Cortex of kidney (tissue), 1 donor: ENCODE results near the gene TMEM126B.
"Not testable (repeated sequence)": the region's sequence is repeated elsewhere in the genome, so short reads cannot be mapped to it uniquely, and the experiment has no call there.

Experiments
- DNase-seq: peaks from one replicate; lab custom pipeline; 2025; lab: John Stamatoyannopoulos, UW

TMEM126B gene

DNA sequence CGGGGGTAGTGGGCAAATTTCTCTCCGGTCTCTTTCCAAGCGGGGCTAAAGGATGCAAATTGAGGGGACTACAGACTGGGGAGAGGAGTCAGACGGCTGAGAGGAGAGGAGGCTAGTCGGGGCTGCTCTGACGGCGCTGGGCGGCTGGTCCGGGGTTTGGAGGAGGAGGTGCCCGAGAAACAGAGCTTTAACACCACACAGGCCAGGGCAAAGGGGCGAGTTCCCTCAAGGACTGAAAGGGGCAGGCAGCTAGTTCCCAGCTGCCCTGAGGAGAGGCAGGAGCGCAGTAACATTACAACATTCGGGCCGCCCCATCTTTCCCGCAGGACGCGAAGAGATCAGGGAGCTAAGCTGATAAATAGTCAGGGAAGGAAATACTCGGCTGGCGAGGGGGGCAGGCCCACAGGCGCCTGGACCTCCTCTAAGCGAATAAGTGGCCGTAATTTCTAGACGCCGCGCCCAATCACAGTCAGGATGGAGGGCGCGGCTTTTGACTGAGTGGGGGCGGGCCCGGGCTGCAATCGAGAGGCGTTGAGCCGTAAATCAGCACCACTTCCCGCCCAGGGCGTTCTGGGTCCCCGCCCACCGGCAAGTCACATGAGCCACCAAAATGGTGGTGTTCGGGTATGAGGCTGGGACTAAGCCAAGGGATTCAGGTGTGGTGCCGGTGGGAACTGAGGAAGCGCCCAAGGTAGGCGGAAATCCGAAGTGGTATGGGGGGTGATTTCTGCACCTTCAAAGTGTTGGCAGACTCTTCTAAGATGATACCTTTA, at the start of gene TMEM126B:
Gene TMEM126B, plus strand, starts transcription at position 596 of the 773 bp plus-strand sequence. Its CDS starts 15 bp downstream, at position 611.
- no peak for DNase-seq

DNA sequence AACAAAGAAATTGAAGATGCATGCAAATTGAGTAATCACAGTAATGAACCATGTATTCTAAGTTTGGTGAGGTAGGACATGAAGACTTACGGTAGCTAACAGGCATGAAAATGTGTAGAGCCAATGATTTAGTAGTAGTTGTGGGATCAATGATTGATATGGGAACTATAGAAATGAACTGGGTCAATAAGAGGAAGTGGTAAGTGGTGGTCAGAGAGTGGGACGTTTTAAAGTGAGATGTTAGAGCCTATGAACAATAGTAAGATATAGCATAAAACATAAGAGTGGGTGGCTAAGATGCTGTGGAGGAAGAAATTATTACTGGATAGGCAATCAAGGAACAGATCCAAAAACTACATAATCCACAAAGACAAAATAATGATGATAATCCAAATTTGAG, 46.3 kb upstream of the TMEM126B start:
- DNase-seq = no peak

- no peak for DNase-seq
These were observed 39.0 kb upstream of the TMEM126B start for GRCh38 chr11:85589373-85589772.

- no peak for DNase-seq
These were observed 37.4 kb upstream of the TMEM126B start for GRCh38 chr11:85590848-85591483.

GRCh38 chr11:85595285-85595884, 33.0 kb upstream of the TMEM126B start:
- no peak for DNase-seq

DNA sequence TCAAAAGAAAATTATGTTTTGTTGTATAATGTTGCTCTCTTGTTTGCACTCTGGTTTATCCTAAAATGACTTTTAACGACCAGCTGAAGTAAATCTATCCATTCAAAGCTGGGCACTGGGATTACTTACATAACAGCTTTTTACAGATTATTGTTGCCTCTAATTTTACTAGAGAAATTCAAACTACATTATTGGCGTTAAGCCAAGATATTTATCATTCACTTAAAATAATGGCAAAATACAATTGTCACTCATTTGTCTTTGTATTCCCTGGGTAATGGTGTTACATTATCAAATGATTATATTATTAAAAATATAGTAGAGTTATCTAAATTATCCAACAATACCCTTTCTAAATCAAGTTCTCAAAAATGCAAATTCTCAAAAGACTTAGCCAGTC, 31.5 kb upstream of the TMEM126B start:
- DNase-seq = no peak

DNA sequence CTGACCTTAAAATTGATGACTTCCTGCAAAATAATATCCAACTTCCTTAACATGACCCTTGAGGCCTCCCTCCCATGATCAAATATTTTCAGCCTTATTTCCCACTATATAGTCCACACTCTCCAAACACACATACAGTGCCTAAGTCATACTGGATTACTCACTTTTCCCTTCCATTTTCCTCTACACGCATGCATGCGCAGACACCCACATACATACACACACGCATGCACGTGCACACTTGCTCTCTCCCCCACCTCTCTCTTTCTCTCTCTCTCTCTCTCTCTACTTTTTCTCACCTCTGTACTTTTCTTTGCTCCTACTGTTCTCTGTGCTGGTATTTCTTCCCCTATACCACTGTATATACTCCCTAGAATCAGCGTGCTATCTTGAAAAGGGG, 29.3 kb upstream of the TMEM126B start:
- no peak for DNase-seq

GRCh38 chr11:85602526-85603213, 25.7 kb upstream of the TMEM126B start:
- DNase-seq = no peak

DNA sequence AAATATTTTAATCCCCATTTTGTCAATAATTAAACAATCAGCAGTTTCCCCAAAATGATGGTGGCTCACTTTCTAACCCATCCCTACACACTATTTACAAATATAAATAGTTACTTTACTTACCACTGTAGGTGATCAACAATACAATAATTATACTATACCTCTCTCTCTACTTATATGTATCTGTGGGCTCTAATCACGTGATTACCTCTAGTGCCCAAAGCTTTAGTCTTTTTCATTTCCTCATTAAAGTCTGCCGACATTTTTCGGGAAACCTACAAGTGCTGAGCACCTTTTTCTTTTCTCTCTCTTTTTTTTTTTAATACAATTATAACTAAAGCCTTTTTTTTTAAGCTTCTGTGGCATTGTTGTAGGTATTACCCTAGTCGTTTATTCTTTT, 25.2 kb upstream of the TMEM126B start:
- DNase-seq = no peak

- DNase-seq = not testable (repeated sequence)
These were observed 22.2 kb upstream of the TMEM126B start for GRCh38 chr11:85606237-85606636.

DNA sequence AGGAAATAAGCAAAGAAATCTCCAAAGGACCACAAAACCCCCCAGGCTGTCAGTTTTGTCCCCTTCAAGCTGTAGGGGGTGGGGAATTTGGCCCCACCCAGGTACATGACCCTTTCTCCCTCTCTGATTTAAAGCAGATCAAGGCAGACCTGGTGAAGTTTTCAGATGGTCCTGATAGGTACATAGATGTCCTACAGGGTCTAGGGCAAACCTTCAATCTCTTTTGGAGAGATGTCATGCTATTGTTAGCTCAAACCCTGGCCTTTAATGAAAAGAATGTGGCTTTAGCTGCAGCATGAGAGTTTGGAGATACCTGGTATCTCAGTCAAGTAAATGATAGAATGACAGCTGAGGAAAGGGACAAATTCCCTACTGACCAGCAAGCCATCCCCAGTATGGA, 19.8 kb upstream of the TMEM126B start:
- not testable (repeated sequence) for DNase-seq

GRCh38 chr11:85609286-85609685, 19.1 kb upstream of the TMEM126B start:
- not testable (repeated sequence) for DNase-seq

DNA sequence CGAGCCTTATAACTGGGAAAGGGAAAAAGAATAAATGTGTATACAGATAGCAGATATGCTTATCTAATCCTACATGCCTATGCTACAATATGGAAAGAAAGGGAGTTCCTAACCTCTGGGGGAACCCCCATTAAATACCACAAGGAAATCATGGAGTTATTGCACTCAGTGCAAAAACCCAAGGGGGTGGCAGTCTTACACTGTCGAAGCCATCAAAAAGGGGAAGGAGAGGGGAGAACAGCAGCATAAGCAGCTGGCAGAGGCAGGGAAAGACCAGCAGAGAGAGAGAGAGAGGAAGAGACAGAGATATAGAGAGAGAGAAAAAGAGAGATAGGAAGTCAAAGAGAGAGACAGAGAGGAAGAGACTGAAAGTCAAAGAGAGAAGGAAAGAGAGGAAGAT, 16.8 kb upstream of the TMEM126B start:
- not testable (repeated sequence) for DNase-seq

DNA sequence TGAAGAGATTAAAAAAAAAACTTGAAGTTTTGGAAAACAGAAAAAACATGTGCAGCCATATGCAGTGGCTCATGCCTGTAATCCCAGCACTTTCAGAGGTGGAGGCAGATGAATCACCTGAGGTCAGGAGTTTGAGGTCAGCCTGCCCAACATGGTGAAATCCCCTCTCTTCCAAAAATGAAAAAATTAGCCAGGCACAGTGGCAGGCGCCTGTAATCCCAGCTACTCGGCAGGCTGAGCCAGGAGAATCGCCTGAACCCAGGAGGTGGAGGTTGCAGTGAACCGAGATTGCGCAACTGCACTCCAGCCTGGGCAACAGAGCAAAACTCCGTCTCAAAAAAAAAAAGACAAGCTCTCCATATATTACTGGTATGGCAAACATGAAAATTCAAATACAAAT, 8.9 kb upstream of the TMEM126B start:
- no peak for DNase-seq

DNA sequence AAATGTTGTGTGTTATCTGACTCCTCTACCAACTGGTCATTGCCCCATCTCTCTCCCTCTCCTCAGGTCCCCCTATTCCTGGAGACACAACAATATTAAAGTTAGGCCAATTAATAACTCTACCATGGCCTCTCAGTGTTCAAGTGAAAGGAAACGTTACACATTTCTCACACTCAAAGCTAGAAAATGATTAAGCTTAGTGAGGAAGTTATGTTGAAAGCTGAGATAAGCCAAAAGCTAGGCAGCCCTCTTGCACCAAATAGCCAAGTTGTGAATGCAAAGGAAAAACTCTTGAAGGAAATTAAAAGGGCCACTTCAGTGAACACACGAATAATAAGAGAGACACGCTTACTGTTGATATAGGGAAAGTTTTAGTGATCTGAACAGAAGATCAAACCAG, 8.1 kb upstream of the TMEM126B start:
- no peak for DNase-seq

DNA sequence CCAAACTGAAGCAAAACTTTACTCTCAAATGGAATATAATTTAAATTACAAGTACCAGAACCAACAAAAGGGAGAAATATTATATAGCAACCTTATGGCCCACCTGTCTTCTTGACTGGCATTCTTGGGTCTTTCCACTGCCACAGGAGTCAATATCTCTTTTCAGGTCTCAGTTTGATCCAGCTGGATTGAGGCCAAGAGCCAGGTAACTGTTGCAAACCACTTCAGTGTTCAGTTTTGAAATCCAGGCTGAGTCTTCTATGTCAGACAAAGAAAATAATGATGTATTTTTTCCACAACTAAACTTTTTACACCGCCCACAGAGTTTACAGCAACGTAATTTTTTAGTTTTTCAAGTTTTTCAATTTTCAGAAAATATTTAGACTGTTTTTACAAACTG, 1.9 kb upstream of the TMEM126B start:
- no peak for DNase-seq

DNA sequence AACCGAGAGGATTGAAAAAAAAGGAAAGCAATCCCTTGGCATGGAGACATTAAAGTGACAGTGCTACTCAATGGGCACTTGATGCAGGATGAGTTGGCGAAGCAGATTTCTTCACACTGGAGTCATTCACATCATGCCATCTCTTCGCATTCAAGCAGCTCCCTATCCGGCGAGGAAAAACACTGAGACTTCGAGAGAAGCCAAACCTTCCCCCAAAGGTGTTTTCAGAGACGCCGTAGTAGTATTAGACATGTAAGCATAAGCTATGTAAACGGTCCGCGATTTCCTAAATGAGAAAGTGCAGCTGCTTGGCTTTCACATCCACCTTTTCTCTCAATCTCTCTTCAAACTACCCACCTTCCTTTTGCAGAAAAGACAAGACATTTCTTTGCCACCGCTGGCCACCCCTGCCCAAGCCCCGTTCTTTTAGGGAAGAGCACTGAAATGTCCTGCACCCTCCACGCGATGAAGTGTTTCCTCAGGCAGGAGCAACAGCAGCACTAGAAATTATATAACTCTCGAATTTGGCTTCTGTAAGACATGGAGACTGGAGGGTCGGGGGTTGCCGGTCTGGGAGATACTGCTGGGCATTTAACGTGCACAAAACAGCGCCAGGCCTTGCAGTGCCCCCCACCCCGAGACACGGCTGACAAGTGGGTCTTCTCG, 928 bp upstream of the TMEM126B start, which contains the start of gene DLG2:
Gene DLG2, minus strand, starts transcription at position 13 of the 666 bp plus-strand sequence.
- no peak for DNase-seq

GRCh38 chr11:85628771-85629341, 463 bp downstream of the TMEM126B start:
- DNase-seq = no peak

DNA sequence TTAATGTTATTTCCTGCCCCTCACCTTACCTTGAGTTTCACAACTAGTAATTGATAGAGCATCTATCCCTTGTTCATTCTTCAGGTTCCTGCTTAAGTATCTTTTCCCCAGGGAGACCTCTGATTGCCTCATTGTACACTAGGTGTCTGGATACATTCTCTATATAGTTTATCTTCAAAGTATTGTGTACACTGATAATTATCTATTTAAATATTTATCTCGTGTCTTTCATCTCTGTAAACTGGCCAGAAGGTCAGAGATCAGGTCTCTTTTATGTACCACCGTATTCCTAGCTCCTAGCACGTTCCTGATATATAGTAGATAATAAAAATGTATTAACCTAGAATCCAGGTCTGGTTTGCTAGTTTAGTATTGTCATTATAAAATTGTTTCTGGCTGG, 6.4 kb downstream of the TMEM126B start:
- no peak for DNase-seq

DNA sequence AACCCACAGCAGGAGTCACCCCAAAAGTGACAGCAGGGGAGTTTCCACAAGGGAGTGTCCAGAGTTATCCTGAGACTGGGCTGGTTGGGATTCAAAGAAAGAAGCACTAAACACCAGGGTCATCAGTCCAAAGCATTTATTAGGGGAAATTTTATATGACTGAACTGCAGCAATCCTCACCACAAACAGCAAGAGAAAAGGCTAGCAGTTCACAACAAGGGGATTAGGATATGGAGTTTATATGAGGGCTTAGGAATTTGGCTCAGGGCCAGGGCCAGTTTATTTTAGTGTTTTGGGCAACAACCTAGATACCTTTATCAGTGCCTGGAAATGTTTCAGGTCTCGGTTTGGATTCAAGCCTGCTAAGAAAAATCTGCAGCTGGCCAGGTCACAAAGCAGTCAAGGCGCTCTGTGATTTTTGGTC, 14.8 kb downstream of the TMEM126B start:
- no peak for DNase-seq

- DNase-seq = no peak
These were observed 18.7 kb downstream of the TMEM126B start for GRCh38 chr11:85647078-85647477.
